ENCODE data around the gene SCN10A.

Gene SCN10A

GRCh38 chr3:38816026-38816425 is at the start of gene SCN10A:
Gene SCN10A (minus strand): TSS chr3:38816217. CDS start chr3:38794010, 22,207 bp downstream.
- no peak for DNase-seq (ENCODE audit: low read depth)

- DNase-seq (ENCODE audit: low read depth), result no peak
These were observed 37.0 kb upstream of the SCN10A start for GRCh38 chr3:38853011-38853410.

- DNase-seq (ENCODE audit: low read depth), result no peak
These were observed 27.9 kb upstream of the SCN10A start for GRCh38 chr3:38843898-38844297.

- DNase-seq (ENCODE audit: low read depth), result no peak
These were observed 26.4 kb upstream of the SCN10A start for GRCh38 chr3:38842266-38842965.

GRCh38 chr3:38840987-38841386 is 25.0 kb upstream of the SCN10A start:
- DNase-seq (ENCODE audit: low read depth), result no peak

- DNase-seq (ENCODE audit: low read depth), result no peak
These were observed 21.3 kb upstream of the SCN10A start for GRCh38 chr3:38837358-38837757.

GRCh38 chr3:38836561-38836960 is 20.5 kb upstream of the SCN10A start:
- no peak for DNase-seq (ENCODE audit: low read depth)

GRCh38 chr3:38835939-38836338 is 19.9 kb upstream of the SCN10A start:
- no peak for DNase-seq (ENCODE audit: low read depth)

GRCh38 chr3:38834717-38835116 is 18.7 kb upstream of the SCN10A start:
- DNase-seq (ENCODE audit: low read depth), result no peak

- DNase-seq (ENCODE audit: low read depth), result no peak
These were observed 18.1 kb upstream of the SCN10A start for GRCh38 chr3:38834110-38834509.

GRCh38 chr3:38829404-38829803 is 13.4 kb upstream of the SCN10A start:
- DNase-seq (ENCODE audit: low read depth), result no peak

- no peak for DNase-seq (ENCODE audit: low read depth)
These were observed 12.7 kb upstream of the SCN10A start for GRCh38 chr3:38828681-38829080.

- no peak for DNase-seq (ENCODE audit: low read depth)
These were observed 11.8 kb upstream of the SCN10A start for GRCh38 chr3:38827791-38828190.

- no peak for DNase-seq (ENCODE audit: low read depth)
These were observed 10.0 kb upstream of the SCN10A start for GRCh38 chr3:38826001-38826400.

- no peak for DNase-seq (ENCODE audit: low read depth)
These were observed 8.3 kb upstream of the SCN10A start for GRCh38 chr3:38824349-38824748.

- no peak for DNase-seq (ENCODE audit: low read depth)
These were observed 7.7 kb upstream of the SCN10A start for GRCh38 chr3:38823722-38824121.

GRCh38 chr3:38823186-38823585 is 7.2 kb upstream of the SCN10A start:
- no peak for DNase-seq (ENCODE audit: low read depth)

- DNase-seq (ENCODE audit: low read depth), result no peak
These were observed 4.2 kb downstream of the SCN10A start for GRCh38 chr3:38811822-38812221.

GRCh38 chr3:38805765-38806386 is 10.1 kb downstream of the SCN10A start:
- DNase-seq (ENCODE audit: low read depth), result no peak

GRCh38 chr3:38805004-38805403 is 11.0 kb downstream of the SCN10A start:
- no peak for DNase-seq (ENCODE audit: low read depth)

GRCh38 chr3:38800511-38800910 is 15.5 kb downstream of the SCN10A start:
- no peak for DNase-seq (ENCODE audit: low read depth)

- DNase-seq (ENCODE audit: low read depth), result no peak
These were observed 22.3 kb downstream of the SCN10A start for GRCh38 chr3:38793721-38794120.

- DNase-seq (ENCODE audit: low read depth), result no peak
These were observed 23.0 kb downstream of the SCN10A start for GRCh38 chr3:38792983-38793382.

- no peak for DNase-seq (ENCODE audit: low read depth)
These were observed 33.9 kb downstream of the SCN10A start for GRCh38 chr3:38782148-38782547.
